HG03521 (cell line): ENCODE data around the gene CEP63.
"Not testable (repeated sequence)": the region's sequence is repeated elsewhere in the genome, so short reads cannot be mapped to it uniquely, and the experiment has no call there.

Experiments
- ATAC-seq: cut with Tn5 transposase; IDR thresholded peaks from one replicate; pipeline ENCODE4 v1.9.1; 2021; ENCODE audit warnings: mild to moderate bottlenecking, moderate library complexity; ENCODE audit not compliant: unreplicated experiment

CEP63 gene

GRCh38 chr3:134567605-134568004 lies 81.7 kb downstream of the CEP63 start:
- no peak for ATAC-seq

GRCh38 chr3:134568790-134569189 lies 82.9 kb downstream of the CEP63 start:
- no peak for ATAC-seq

GRCh38 chr3:134569899-134570298 lies 84.0 kb downstream of the CEP63 start:
- ATAC-seq = not testable (repeated sequence)

- no peak for ATAC-seq
Measured at GRCh38 chr3:134576426-134576825, 90.6 kb downstream of the CEP63 start.

- ATAC-seq = no peak
Measured at GRCh38 chr3:134576831-134577230, 91.0 kb downstream of the CEP63 start.

- ATAC-seq = no peak
Measured at GRCh38 chr3:134579141-134579665, 93.3 kb downstream of the CEP63 start.

GRCh38 chr3:134590766-134591165 lies 104.9 kb downstream of the CEP63 start:
- no peak for ATAC-seq

- no peak for ATAC-seq
Measured at GRCh38 chr3:134592806-134593205, 106.9 kb downstream of the CEP63 start.

GRCh38 chr3:134594331-134594741 lies 108.5 kb downstream of the CEP63 start:
- no peak for ATAC-seq

- ATAC-seq = not testable (repeated sequence)
Measured at GRCh38 chr3:134594986-134595385, 109.1 kb downstream of the CEP63 start.

GRCh38 chr3:134597390-134597970 lies 111.6 kb downstream of the CEP63 start:
- no peak for ATAC-seq

- ATAC-seq = no peak
Measured at GRCh38 chr3:134598763-134599545, 113.1 kb downstream of the CEP63 start.

GRCh38 chr3:134600206-134600605 lies 114.3 kb downstream of the CEP63 start:
- no peak for ATAC-seq

GRCh38 chr3:134600685-134601463 lies 115.0 kb downstream of the CEP63 start:
- peak; percentile 71 for ATAC-seq

- no peak for ATAC-seq
Measured at GRCh38 chr3:134601539-134602439, 115.9 kb downstream of the CEP63 start.

- ATAC-seq = no peak
Measured at GRCh38 chr3:134602440-134602814, 116.6 kb downstream of the CEP63 start.

GRCh38 chr3:134603480-134603879 lies 117.6 kb downstream of the CEP63 start:
- no peak for ATAC-seq

- no peak for ATAC-seq
Measured at GRCh38 chr3:134603956-134604355, 118.1 kb downstream of the CEP63 start.

GRCh38 chr3:134605556-134605955 lies 119.7 kb downstream of the CEP63 start:
- no peak for ATAC-seq
